ENCODE results near the gene C3orf49.

- no peak for TF ChIP-seq CTCF (IDR thresholded peaks at IDR 0.05 in 4 of 5, conservative IDR thresholded peaks at IDR 0.05 in 1 of 5)
- no peak for TF ChIP-seq POLR2A (IDR thresholded peaks at IDR 0.05)
These were observed 42.2 kb downstream of the C3orf49 start for GRCh38 chr3:63861306-63861705.

All from gastrocnemius medialis (tissue), 4 donors.